WTC11 (cell line): ENCODE results near the gene TRAPPC11. TPM values are rescaled to one million over a fixed set of nuclear protein-coding genes. Genes with fewer than 3 reads are reported as not detected.

ENCODE experiments used
- ATAC-seq: fragments of 200-7000 bp; cut with Tn5 transposase; 2 replicates; pipeline ENCODE4 v1.10.0; 2021; ENCODE audit warnings: mild to moderate bottlenecking, moderate library complexity
- CTCF ChIA-PET: fragments of 300-600 bp; sonication (Branson Sonifier 250); formaldehyde crosslinking; loops from one replicate; lab custom pipeline; 2021; ENCODE audit warnings: antibody characterized with exemption; lab: Charles Lee
- POLR2A ChIA-PET: fragments of 350-600 bp; sonication (Branson Sonifier 250); formaldehyde crosslinking; loops from one replicate; lab custom pipeline; 2021; ENCODE audit warnings: antibody characterized with exemption; lab: Charles Lee
- DNase-seq: peaks from one replicate; pipeline ENCODE4 v3.0.0; 2021; ENCODE audit warnings: low spot score
- H3K27ac Mint-ChIP-seq: 2 replicates; pipeline ENCODE4 v1.8.0; 2021; ENCODE audit warnings: mixed read lengths
- H3K27me3 Mint-ChIP-seq: 2 replicates; pipeline ENCODE4 v1.8.0; 2021; ENCODE audit warnings: low read depth, mild to moderate bottlenecking, moderate library complexity, mixed read lengths
- H3K36me3 Mint-ChIP-seq: 2 replicates; pipeline ENCODE4 v1.8.0; 2021; ENCODE audit warnings: mixed read lengths
- H3K4me1 Mint-ChIP-seq: 2 replicates; pipeline ENCODE4 v1.8.0; 2022; ENCODE audit warnings: mixed read lengths
- H3K4me3 Mint-ChIP-seq: 2 replicates; pipeline ENCODE4 v1.8.0; 2021; ENCODE audit warnings: mild to moderate bottlenecking, moderate library complexity, mixed read lengths
- H3K9me3 Mint-ChIP-seq: 2 replicates; pipeline ENCODE4 v1.8.0; 2021; ENCODE audit warnings: mixed read lengths
- ARID4B ChIP-seq: sonication (generic); formaldehyde crosslinking; IDR thresholded peaks from 2 replicates; pipeline ENCODE4 v1.8.0; 2023; ENCODE audit warnings: missing genetic modification reagents, mild to moderate bottlenecking, borderline replicate concordance
- ATF6 ChIP-seq: sonication (generic); formaldehyde crosslinking; IDR thresholded peaks from 2 replicates; pipeline ENCODE4 v1.8.1; 2023; ENCODE audit warnings: mild to moderate bottlenecking, missing genetic modification reagents
- CBFB ChIP-seq: sonication (generic); formaldehyde crosslinking; IDR thresholded peaks from 2 replicates; pipeline ENCODE4 v1.8.1; 2022; ENCODE audit warnings: mild to moderate bottlenecking, low read depth, missing genetic modification reagents
- E2F5 ChIP-seq: sonication (generic); formaldehyde crosslinking; IDR thresholded peaks from 2 replicates; pipeline ENCODE4 v1.8.1; 2022; ENCODE audit warnings: mild to moderate bottlenecking, moderate library complexity, missing genetic modification reagents
- FOXP1 ChIP-seq: sonication (generic); formaldehyde crosslinking; IDR thresholded peaks from 2 replicates; pipeline ENCODE4 v1.8.0; 2022; ENCODE audit warnings: missing genetic modification reagents, mild to moderate bottlenecking, moderate library complexity, borderline replicate concordance
- HMGA2 ChIP-seq: fragments of 250-450 bp; sonication (Bioruptor Pico); IDR thresholded peaks from 2 replicates; pipeline ENCODE4 v1.4.0; 2021; ENCODE audit warnings: mild to moderate bottlenecking, moderate library complexity
- MXD4 ChIP-seq: fragments of 250-450 bp; sonication (Bioruptor Pico); IDR thresholded peaks from 2 replicates; pipeline ENCODE4 v1.8.0; 2021; ENCODE audit warnings: mild to moderate bottlenecking, moderate library complexity, borderline replicate concordance
- PRDM15 ChIP-seq: sonication (generic); formaldehyde crosslinking; IDR thresholded peaks from 2 replicates; pipeline ENCODE4 v1.8.0; 2022; ENCODE audit warnings: missing genetic modification reagents
- SMAD3 ChIP-seq: sonication (generic); formaldehyde crosslinking; IDR thresholded peaks from 2 replicates; pipeline ENCODE4 v1.8.0; 2022; ENCODE audit warnings: missing genetic modification reagents, mild to moderate bottlenecking, borderline replicate concordance
- ZBTB21 ChIP-seq: sonication (generic); formaldehyde crosslinking; IDR thresholded peaks from 2 replicates; pipeline ENCODE4 v1.8.1; 2023; ENCODE audit warnings: mild to moderate bottlenecking, missing genetic modification reagents, borderline replicate concordance
- ZBTB43 ChIP-seq: sonication (generic); formaldehyde crosslinking; IDR thresholded peaks from 2 replicates; pipeline ENCODE4 v1.8.1; 2023; ENCODE audit warnings: mild to moderate bottlenecking, missing genetic modification reagents
- ZNF232 ChIP-seq: sonication (generic); formaldehyde crosslinking; IDR thresholded peaks from 2 replicates; pipeline ENCODE4 v1.8.0; 2022; ENCODE audit warnings: mild to moderate bottlenecking, missing genetic modification reagents
- ZNF263 ChIP-seq: sonication (generic); formaldehyde crosslinking; IDR thresholded peaks from 2 replicates; pipeline ENCODE4 v1.8.1; 2022; ENCODE audit warnings: low read depth, mild to moderate bottlenecking, moderate library complexity, missing genetic modification reagents
- ZNF396 ChIP-seq: fragments of 250-450 bp; sonication (Bioruptor Pico); IDR thresholded peaks from 2 replicates; pipeline ENCODE4 v1.8.0; 2021; ENCODE audit warnings: mild to moderate bottlenecking, moderate library complexity, borderline replicate concordance
- ZNF532 ChIP-seq: fragments of 250-450 bp; sonication (Bioruptor Pico); IDR thresholded peaks from 2 replicates; pipeline ENCODE4 v1.9.0; 2021; ENCODE audit warnings: mild to moderate bottlenecking, borderline replicate concordance
- total RNA-seq: library from RNA; stranded (reverse); gene quantifications from 3 replicates; pipeline ENCODE4 v1.2.3, GENCODE V29; 2021

TRAPPC11 gene
- total RNA-seq, 1 experiment from 2014 or later = 33.6 TPM

- no peak for TF ChIP-seq CBFB
- no peak for TF ChIP-seq E2F5 (CRISPR knock-in tag)
- no peak for TF ChIP-seq MXD4 (CRISPR knock-in tag)
- no peak for TF ChIP-seq ZNF232 (CRISPR knock-in tag)
Measured at GRCh38 chr4:183747380-183747779, 88.3 kb downstream of the TRAPPC11 start (continued).

- DNase-seq (no peak), ATAC-seq (no peak; the same call in 1 of the 2 replicates)
- H3K27me3 Mint-ChIP-seq = no peaks in the 10 kb centered on the region; the same call in 1 of the 2 replicates
- CTCF ChIA-PET = interaction anchor here (0.8 to 1.2 kb wide), 2 partner anchors 10 to 341 kb away, joined by 3 read pairs; no protein-coding TSS in a partner anchor
- H3K4me3 Mint-ChIP-seq = no peak overlapping the region
- TF ChIP-seq ARID4B = no peak
- no peak for TF ChIP-seq ZNF532
- TF ChIP-seq ZNF263 = no peak
- no peak for TF ChIP-seq PRDM15 (CRISPR knock-in tag)
- TF ChIP-seq SMAD3 (CRISPR knock-in tag) = no peak
- no peak for TF ChIP-seq E2F5 (CRISPR knock-in tag)
- no peak for TF ChIP-seq ZBTB21 (CRISPR knock-in tag)
- TF ChIP-seq ATF6 (CRISPR knock-in tag) = no peak
- no peak for TF ChIP-seq FOXP1 (CRISPR knock-in tag)
- no peak for TF ChIP-seq HMGA2 (CRISPR knock-in tag)
- TF ChIP-seq ZBTB43 (CRISPR knock-in tag) = no peak
- TF ChIP-seq ZNF396 (CRISPR knock-in tag) = no peak
- H3K9me3 Mint-ChIP-seq = peaks cover 37% of the 10 kb centered on the region
- POLR2A ChIA-PET = interaction anchor here (0.6 kb wide), 1 partner anchor 16 kb away, joined by 3 read pairs; no protein-coding TSS in a partner anchor
- peaks cover 9% of the 10 kb centered on the region for H3K4me1 Mint-ChIP-seq
- H3K27ac Mint-ChIP-seq = no peak overlapping the region
- H3K36me3 Mint-ChIP-seq = peaks cover 21% of the 10 kb centered on the region
Measured at GRCh38 chr4:183747931-183748670, 89.0 kb downstream of the TRAPPC11 start.
